ENCODE data around the gene TMEM131L.

TMEM131L gene

DNA sequence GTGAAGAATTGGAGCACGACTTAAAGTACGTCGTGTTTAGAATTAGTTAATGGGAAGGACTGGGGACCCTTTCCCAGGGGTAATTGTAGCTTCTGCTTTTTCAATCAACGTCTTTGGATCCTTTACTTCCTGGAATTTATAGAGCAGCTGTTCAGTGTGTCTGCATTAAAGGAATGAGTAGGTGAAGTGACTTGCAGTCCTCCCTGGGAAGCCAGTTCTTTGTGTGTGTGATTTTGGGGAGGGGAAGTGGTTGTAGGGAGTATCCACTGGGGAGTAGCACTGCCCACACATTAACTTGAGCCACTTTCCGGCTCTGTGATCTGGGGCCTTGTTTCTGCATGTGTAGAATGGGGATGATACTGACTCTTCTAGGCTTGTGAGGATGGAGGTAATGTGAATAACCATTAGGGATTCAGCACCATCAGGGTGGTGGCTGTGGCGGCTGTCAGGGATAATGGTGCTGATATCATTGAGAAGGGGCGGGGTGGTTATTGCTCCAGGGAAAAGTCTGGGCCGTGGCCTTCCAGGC, 54.7 kb downstream of the TMEM131L start:
- H3K9me3 ChIP-seq (ENCODE audit: control insufficient read depth, low read depth, low read length) = no peaks in the 10 kb centered on the region
- no peaks in the 10 kb centered on the region for H3K27me3 ChIP-seq (ENCODE audit: control insufficient read depth, insufficient read depth, low read length)
- no peaks in the 10 kb centered on the region for H3K36me3 ChIP-seq (ENCODE audit: control insufficient read depth, low read depth, low read length)
- H3K4me3 ChIP-seq (ENCODE audit: low read length) = no peak overlapping the region
- H3K27ac ChIP-seq (ENCODE audit: low read length) = no peak overlapping the region
- H3K9ac ChIP-seq (ENCODE audit: low read length) = no peak overlapping the region
- peaks cover 21% of the 10 kb centered on the region for H3K4me1 ChIP-seq (ENCODE audit: control insufficient read depth, low read depth, low read length)

DNA sequence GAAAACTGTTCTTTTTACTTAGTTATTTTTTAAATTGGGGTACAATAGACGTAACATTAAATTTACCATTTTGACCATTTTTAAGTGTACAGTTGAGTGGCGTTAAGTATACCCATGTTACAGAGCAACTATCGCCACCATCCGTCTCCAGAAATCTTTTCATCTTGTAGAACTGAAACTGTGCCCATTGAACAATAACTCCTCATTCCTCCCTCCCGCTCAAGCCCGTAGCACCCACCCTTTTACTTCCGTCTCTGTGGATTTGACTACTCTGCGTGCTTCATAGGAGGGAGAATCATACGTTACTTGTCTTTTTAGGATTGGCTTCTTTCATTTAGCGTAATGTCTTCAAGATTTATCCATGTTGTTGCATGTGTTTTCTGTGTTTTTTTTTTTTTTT, 55.3 kb downstream of the TMEM131L start:
- peaks cover 21% of the 10 kb centered on the region for H3K4me1 ChIP-seq (ENCODE audit: control insufficient read depth, low read depth, low read length)
- no peak overlapping the region for H3K27ac ChIP-seq (ENCODE audit: low read length)
- H3K9ac ChIP-seq (ENCODE audit: low read length) = no peak overlapping the region
- no peak overlapping the region for H3K4me3 ChIP-seq (ENCODE audit: low read length)
- no peaks in the 10 kb centered on the region for H3K9me3 ChIP-seq (ENCODE audit: control insufficient read depth, low read depth, low read length)
- H3K27me3 ChIP-seq (ENCODE audit: control insufficient read depth, insufficient read depth, low read length) = no peaks in the 10 kb centered on the region
- H3K36me3 ChIP-seq (ENCODE audit: control insufficient read depth, low read depth, low read length) = no peaks in the 10 kb centered on the region

DNA sequence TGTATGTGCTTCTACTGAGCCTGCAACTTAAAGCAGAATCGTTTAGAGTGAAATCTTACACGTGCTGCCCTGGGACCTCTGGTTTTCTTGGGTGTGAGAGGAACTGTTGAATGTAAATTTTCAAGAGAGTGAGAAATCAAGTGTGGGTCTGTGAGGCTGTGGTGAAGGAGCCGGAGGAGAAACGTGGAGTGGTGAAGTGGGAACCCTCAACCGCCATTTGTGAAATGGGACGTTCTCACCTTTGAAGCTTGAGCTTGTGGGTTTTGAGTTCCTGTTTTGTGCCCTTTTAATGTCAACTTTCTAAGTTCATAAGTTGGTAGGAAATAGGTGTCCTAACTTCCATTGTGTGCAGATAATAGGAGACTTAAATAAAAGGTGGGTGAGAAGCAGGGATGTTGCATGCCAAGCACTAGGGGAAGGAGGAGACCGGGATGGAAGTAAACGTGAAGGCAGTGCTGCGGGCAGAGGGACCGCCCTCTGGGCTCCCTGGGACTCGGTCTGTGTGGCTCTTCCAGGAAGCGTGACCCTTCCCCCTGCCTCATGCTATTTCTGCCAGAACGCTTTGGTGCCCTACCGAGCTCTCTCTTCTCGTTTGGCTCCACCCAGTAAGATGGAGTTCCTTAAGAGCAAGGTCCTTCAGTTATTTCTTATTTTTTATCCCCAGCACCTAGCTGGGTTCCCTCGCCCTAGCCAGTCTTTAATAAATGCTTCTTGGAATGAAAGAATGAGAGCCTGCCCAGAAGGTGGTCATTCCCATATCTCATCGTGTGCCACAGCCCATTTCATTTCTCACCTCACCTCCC, 56.0 kb downstream of the TMEM131L start:
- H3K27ac ChIP-seq (ENCODE audit: low read length) = no peak overlapping the region

DNA sequence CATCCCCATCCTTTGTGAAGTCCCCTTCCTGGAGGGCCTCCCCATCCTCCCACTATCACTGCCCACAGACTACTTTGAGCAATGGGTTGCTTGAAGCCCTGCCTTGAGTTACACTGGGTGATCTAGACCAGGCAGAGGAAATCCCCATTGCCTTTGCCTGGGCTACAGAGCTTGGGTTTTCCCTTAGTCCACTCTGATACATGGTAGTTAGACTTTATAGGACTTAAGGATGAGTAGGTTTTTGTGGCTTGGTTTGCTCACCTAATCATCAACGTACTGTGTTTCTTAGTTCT, 56.6 kb downstream of the TMEM131L start:
- Histone ChIP-seq H3K9ac (ENCODE audit: low read length) (no peak overlapping the region), H3K9me3 (ENCODE audit: control insufficient read depth, low read depth, low read length) (no peaks in the 10 kb centered on the region), H3K4me3 (ENCODE audit: low read length) (no peak overlapping the region), H3K27ac (ENCODE audit: low read length) (no peak overlapping the region), H3K36me3 (ENCODE audit: control insufficient read depth, low read depth, low read length) (no peaks in the 10 kb centered on the region), H3K27me3 (ENCODE audit: control insufficient read depth, insufficient read depth, low read length) (no peaks in the 10 kb centered on the region), H3K4me1 (ENCODE audit: control insufficient read depth, low read depth, low read length) (peaks cover 21% of the 10 kb centered on the region)

More for the DNA sequence above, 56.0 kb downstream of the TMEM131L start:
- H3K9me3 ChIP-seq (ENCODE audit: control insufficient read depth, low read depth, low read length) = no peaks in the 10 kb centered on the region
- H3K27me3 ChIP-seq (ENCODE audit: control insufficient read depth, insufficient read depth, low read length) = no peaks in the 10 kb centered on the region
- peaks cover 21% of the 10 kb centered on the region for H3K4me1 ChIP-seq (ENCODE audit: control insufficient read depth, low read depth, low read length)
- no peaks in the 10 kb centered on the region for H3K36me3 ChIP-seq (ENCODE audit: control insufficient read depth, low read depth, low read length)
- H3K9ac ChIP-seq (ENCODE audit: low read length) = no peak overlapping the region
- no peak overlapping the region for H3K4me3 ChIP-seq (ENCODE audit: low read length)

DNA sequence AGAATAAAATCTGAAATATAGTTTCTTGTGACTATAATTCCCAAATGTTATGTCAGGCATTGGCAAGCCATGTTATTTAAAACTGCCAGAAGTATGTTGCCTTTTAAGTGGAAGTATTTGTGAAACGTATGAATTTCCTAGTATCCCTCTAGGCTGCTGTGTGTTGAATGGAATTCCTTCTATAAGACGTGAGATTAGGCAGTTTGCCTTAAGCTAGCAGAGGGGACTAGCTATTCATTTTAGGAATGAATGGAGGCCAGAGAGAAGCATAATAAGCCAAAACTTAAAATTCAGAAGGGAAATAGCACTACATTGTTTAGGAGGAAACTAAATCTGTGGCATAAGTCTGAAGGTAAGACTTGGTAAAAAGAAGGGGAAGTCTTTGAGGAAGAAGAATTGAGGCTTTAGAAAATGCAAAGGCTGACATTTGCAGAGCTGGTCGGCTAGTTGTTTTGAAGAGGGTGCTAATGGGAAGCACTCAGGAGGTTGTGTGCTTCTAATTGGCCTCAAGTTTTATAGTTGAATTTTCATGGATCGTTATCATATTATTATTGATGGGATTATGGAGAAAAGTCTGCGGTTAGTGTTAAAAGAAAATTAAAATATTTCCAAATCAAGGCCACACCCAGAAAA, 57.1 kb downstream of the TMEM131L start:
- H3K4me1 ChIP-seq (ENCODE audit: control insufficient read depth, low read depth, low read length) = peaks cover 21% of the 10 kb centered on the region
- no peaks in the 10 kb centered on the region for H3K36me3 ChIP-seq (ENCODE audit: control insufficient read depth, low read depth, low read length)
- no peaks in the 10 kb centered on the region for H3K27me3 ChIP-seq (ENCODE audit: control insufficient read depth, insufficient read depth, low read length)
- no peak overlapping the region for H3K27ac ChIP-seq (ENCODE audit: low read length)
- no peak overlapping the region for H3K4me3 ChIP-seq (ENCODE audit: low read length)
- no peaks in the 10 kb centered on the region for H3K9me3 ChIP-seq (ENCODE audit: control insufficient read depth, low read depth, low read length)
- H3K9ac ChIP-seq (ENCODE audit: low read length) = no peak overlapping the region

DNA sequence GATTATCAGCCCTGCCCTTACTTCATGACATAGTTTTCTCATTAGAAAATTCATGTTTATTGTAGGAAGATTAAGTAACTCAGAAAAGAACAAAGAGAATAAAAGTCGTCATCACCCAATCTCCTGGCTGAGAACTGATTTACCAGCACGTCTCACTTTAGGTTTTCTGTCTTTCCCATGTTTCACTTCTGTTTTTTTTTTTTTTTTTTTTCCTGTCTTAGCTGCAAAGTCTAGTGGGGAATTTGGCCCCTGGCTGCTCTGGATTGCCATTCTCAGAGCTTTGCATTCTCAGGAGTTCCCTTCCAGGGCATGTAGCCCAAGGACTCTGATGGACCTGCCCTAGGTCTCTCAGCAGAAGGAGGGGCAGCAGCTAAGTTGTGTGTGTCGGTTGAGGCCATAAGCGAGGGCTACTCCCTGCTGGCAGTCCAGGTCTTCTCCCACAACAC, 57.8 kb downstream of the TMEM131L start:
- H3K36me3 ChIP-seq (ENCODE audit: control insufficient read depth, low read depth, low read length) = no peaks in the 10 kb centered on the region
- no peak overlapping the region for H3K27ac ChIP-seq (ENCODE audit: low read length)
- H3K9me3 ChIP-seq (ENCODE audit: control insufficient read depth, low read depth, low read length) = no peaks in the 10 kb centered on the region
- H3K4me3 ChIP-seq (ENCODE audit: low read length) = no peak overlapping the region
- no peak overlapping the region for H3K9ac ChIP-seq (ENCODE audit: low read length)
- H3K27me3 ChIP-seq (ENCODE audit: control insufficient read depth, insufficient read depth, low read length) = no peaks in the 10 kb centered on the region
- peaks cover 21% of the 10 kb centered on the region for H3K4me1 ChIP-seq (ENCODE audit: control insufficient read depth, low read depth, low read length)

DNA sequence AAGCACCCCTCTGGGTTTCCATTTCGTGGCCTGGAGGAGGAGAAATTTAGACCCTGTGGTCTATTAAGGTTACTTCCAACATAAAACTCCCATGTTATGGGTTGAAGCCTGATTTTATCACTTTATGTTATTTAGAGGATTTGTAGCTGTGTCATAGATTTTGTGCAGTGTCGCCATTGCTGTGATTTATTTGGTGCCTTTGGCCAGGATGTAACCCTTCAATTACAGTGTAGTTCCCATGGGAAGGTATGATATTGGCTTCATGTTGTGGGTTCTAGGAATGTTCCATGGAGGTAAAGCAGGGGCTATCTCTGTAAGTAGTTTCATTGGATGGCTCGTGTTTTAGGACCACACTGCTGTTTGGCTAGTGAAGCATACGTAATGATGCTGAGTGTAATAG, 58.5 kb downstream of the TMEM131L start:
- Histone ChIP-seq H3K36me3 (ENCODE audit: control insufficient read depth, low read depth, low read length) (no peaks in the 10 kb centered on the region), H3K27ac (ENCODE audit: low read length) (no peak overlapping the region), H3K4me3 (ENCODE audit: low read length) (no peak overlapping the region), H3K4me1 (ENCODE audit: control insufficient read depth, low read depth, low read length) (peaks cover 21% of the 10 kb centered on the region), H3K9me3 (ENCODE audit: control insufficient read depth, low read depth, low read length) (no peaks in the 10 kb centered on the region), H3K27me3 (ENCODE audit: control insufficient read depth, insufficient read depth, low read length) (no peaks in the 10 kb centered on the region), H3K9ac (ENCODE audit: low read length) (no peak overlapping the region)

DNA sequence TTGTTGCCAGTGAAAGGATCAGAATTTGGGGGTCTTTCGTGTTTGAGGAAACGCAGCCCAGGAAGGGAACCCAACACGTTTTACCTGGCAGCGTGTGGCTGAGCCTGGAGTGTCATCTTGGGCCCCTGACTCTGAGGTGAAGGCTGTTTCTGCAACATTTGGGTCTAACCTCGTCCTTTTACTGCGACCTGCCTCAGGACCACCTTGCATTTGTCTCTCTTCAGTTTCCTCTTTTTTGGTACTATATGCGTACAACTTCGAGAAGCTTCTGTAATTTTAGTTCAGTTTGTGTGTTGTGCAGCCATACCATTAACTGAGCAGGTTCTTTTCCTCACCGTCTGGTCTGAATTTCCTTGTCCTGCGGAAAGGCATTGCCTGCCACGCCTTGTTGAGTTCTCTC, 61.5 kb downstream of the TMEM131L start:
- Histone ChIP-seq H3K36me3 (ENCODE audit: control insufficient read depth, low read depth, low read length) (no peaks in the 10 kb centered on the region), H3K27ac (ENCODE audit: low read length) (no peak overlapping the region), H3K4me1 (ENCODE audit: control insufficient read depth, low read depth, low read length) (peaks cover 30% of the 10 kb centered on the region), H3K4me3 (ENCODE audit: low read length) (no peak overlapping the region), H3K27me3 (ENCODE audit: control insufficient read depth, insufficient read depth, low read length) (no peaks in the 10 kb centered on the region), H3K9ac (ENCODE audit: low read length) (no peak overlapping the region), H3K9me3 (ENCODE audit: control insufficient read depth, low read depth, low read length) (no peaks in the 10 kb centered on the region)

DNA sequence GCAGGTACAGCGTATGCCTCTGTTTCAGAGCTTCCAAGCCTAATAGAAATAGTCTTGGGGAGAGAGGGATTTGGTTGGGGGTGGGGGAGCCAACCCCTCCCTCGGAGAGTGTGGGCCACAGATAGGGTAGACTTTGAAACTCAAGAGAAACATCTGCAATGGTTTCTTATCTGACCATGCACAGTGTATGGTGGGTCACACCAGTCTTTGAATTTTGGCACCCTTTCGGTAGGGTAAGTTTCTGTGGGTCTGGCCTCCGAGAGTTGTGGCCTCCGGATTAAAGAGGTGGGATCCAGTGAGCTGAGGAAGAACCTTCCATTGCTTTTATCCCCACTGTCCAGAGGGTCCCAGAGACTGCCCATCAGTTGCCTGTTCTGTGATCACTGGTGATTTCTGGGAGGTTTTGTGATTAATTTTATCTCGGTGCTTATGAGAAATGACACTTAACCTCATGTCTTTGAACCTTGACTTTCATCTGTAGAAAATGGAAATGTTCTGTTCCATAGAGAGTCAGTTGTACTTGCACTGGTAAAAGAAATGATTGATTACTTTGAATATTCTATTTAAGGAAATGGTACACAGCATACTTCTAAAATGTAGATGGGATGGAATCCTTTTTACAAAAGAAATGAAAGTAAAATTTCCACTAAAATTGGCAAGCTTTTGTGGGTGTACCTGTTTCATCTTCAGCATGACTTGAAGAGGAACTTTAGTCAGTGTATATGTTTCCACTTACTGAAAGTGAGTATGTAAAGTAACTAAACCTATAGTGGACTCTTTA, 62.7 kb downstream of the TMEM131L start:
- H3K4me3 ChIP-seq (ENCODE audit: low read length) = no peak overlapping the region
- no peak overlapping the region for H3K27ac ChIP-seq (ENCODE audit: low read length)
- H3K9ac ChIP-seq (ENCODE audit: low read length) = no peak overlapping the region
- peaks cover 18% of the 10 kb centered on the region for H3K4me1 ChIP-seq (ENCODE audit: control insufficient read depth, low read depth, low read length)
- no peaks in the 10 kb centered on the region for H3K36me3 ChIP-seq (ENCODE audit: control insufficient read depth, low read depth, low read length)
- H3K9me3 ChIP-seq (ENCODE audit: control insufficient read depth, low read depth, low read length) = no peaks in the 10 kb centered on the region
- H3K27me3 ChIP-seq (ENCODE audit: control insufficient read depth, insufficient read depth, low read length) = no peaks in the 10 kb centered on the region

DNA sequence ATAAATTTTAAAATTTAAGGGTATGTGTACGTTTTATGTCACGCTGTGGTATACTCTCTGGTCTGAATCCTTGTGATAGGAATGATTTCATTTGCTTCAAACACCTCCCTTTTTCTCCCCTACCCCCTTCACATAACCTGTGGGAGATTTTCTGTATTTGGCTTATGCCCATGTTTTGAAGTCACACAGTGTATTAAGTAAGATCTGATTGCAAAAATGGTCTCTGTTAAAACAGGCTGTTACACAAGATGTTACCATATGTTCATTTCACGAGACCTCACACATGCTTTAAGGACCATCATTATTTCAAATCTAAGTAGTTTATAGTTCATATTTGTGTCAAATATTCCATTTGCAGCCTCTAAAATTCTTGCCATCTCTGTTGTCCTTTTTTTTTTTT, 63.5 kb downstream of the TMEM131L start:
- H3K36me3 ChIP-seq (ENCODE audit: control insufficient read depth, low read depth, low read length) = no peaks in the 10 kb centered on the region
- H3K4me1 ChIP-seq (ENCODE audit: control insufficient read depth, low read depth, low read length) = peaks cover 16% of the 10 kb centered on the region
- H3K27ac ChIP-seq (ENCODE audit: low read length) = no peak overlapping the region
- H3K9ac ChIP-seq (ENCODE audit: low read length) = no peak overlapping the region
- H3K9me3 ChIP-seq (ENCODE audit: control insufficient read depth, low read depth, low read length) = no peaks in the 10 kb centered on the region
- no peak overlapping the region for H3K4me3 ChIP-seq (ENCODE audit: low read length)
- no peaks in the 10 kb centered on the region for H3K27me3 ChIP-seq (ENCODE audit: control insufficient read depth, insufficient read depth, low read length)

DNA sequence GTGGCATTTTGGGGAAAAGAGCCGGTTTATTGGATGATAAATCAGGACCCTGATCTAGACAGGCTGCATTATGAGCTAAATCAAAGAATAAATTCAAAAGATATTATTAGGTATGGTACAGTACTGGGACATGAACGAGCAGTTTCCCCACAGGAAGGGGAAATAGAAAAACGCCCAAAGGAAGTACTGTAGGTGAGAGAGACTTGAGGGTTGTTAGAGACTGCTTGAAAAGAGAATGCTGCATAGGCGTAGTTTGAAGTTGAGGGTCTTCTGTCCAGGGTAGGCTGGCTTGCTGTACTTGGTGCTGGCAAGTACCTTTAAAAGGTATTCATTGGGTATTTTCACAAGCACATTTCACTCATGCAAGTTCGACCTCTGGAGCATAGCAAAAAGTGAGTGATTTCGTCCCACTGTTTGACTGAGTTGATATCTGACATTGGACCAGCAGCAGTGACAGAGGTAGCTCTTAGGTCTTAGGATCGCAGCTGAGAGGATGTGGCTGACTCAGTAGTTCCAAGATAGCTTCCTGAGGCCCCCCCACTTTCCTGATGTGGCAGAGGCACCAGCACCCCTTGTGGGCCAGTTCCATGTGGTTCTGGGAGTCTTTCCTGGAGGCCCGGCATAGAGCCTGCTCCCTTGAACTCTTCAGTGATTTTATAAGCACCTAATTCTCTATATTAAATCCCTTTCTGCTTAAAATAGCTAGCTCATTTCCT, 64.3 kb downstream of the TMEM131L start:
- H3K27ac ChIP-seq (ENCODE audit: low read length) = no peak overlapping the region
- no peaks in the 10 kb centered on the region for H3K36me3 ChIP-seq (ENCODE audit: control insufficient read depth, low read depth, low read length)
- no peak overlapping the region for H3K9ac ChIP-seq (ENCODE audit: low read length)
- H3K9me3 ChIP-seq (ENCODE audit: control insufficient read depth, low read depth, low read length) = no peaks in the 10 kb centered on the region
- no peak overlapping the region for H3K4me3 ChIP-seq (ENCODE audit: low read length)
- peaks cover 24% of the 10 kb centered on the region for H3K4me1 ChIP-seq (ENCODE audit: control insufficient read depth, low read depth, low read length)
- H3K27me3 ChIP-seq (ENCODE audit: control insufficient read depth, insufficient read depth, low read length) = no peaks in the 10 kb centered on the region

Measured in iPS-18a (cell line).